CD14-positive monocyte (primary cell): ENCODE measurements around the gene CTNS. TPM values are rescaled to one million over a fixed set of nuclear protein-coding genes. Genes with fewer than 3 reads are reported as not detected.
A peak's percentile ranks its signal among the peaks of the same experiment; 100 is the strongest.

Experiments used
- DNase-seq, 3 donors: peaks; one replicate each; pipeline ENCODE4 v3.0.0-alpha.2; 2011 to 2022
- H2AFZ ChIP-seq: 2 replicates; pipeline ENCODE4 v1.6.0; 2012; ENCODE audit warnings: mild to moderate bottlenecking, low read depth, low read length, inconsistent platforms; ENCODE audit not compliant: insufficient read depth, poor library complexity, severe bottlenecking
- H3K27ac ChIP-seq, 2 donors: 1 replicate in 1 of 2; 2 replicates in 1 of 2; pipeline ENCODE4 v1.5.1; 2012 to 2013; ENCODE audit warnings: low read length in 2 of 2, control low read depth in 1 of 2, inconsistent platforms in 1 of 2, low read depth in 1 of 2, mild to moderate bottlenecking in 1 of 2
- H3K27me3 ChIP-seq, 2 donors: one replicate each; pipeline versions ENCODE4 v1.6.0 to v1.6.1; 2011 to 2013; ENCODE audit warnings: low read length in 2 of 2; ENCODE audit not compliant: control insufficient read depth in 2 of 2, insufficient read depth in 2 of 2
- H3K36me3 ChIP-seq, 2 donors: replicated peaks in 1 of 2; 1 replicate in 1 of 2; 2 replicates in 1 of 2; pipeline versions ENCODE4 v1.5.1 to v1.6.1; 2012 to 2013; ENCODE audit warnings: low read length in 2 of 2, control low read depth in 1 of 2, inconsistent platforms in 1 of 2, mild to moderate bottlenecking in 1 of 2; ENCODE audit not compliant: insufficient read depth in 2 of 2, control insufficient read depth in 1 of 2
- H3K4me1 ChIP-seq, 2 donors: 1 replicate in 1 of 2; 2 replicates in 1 of 2; pipeline versions ENCODE4 v1.5.1 to v1.6.1; 2012 to 2013; ENCODE audit warnings: low read length in 2 of 2, control low read depth in 1 of 2, inconsistent platforms in 1 of 2, mild to moderate bottlenecking in 1 of 2, moderate library complexity in 1 of 2; ENCODE audit not compliant: insufficient read depth in 2 of 2, control insufficient read depth in 1 of 2
- H3K4me2 ChIP-seq: replicated peaks from 2 replicates; pipeline ENCODE3; 2012; ENCODE audit warnings: low read length, moderate library complexity, mild to moderate bottlenecking; ENCODE audit not compliant: poor library complexity, severe bottlenecking; ENCODE audit errors: extremely low read depth
- H3K4me3 ChIP-seq, 3 experiments: fragments of 200-600 bp in 1 of 3; sonication (generic) in 1 of 3; replicated peaks in 1 of 3; 1 replicate in 2 of 3; 2 replicates in 1 of 3; pipeline ENCODE4 v1.5.1; 2011 to 2013; ENCODE audit warnings: low read length in 3 of 3, mild to moderate bottlenecking in 3 of 3, control low read depth in 2 of 3, low read depth in 2 of 3, inconsistent platforms in 1 of 3, moderate library complexity in 1 of 3
- H3K79me2 ChIP-seq: 2 replicates; pipeline ENCODE4 v1.6.0; 2012; ENCODE audit warnings: mild to moderate bottlenecking, control low read depth, inconsistent platforms, low read length, moderate library complexity; ENCODE audit not compliant: insufficient read depth
- H3K9ac ChIP-seq: 2 replicates; pipeline ENCODE4 v1.6.0; 2017; ENCODE audit warnings: low read length, mild to moderate bottlenecking; ENCODE audit not compliant: insufficient read depth, poor library complexity, severe bottlenecking
- H3K9me3 ChIP-seq, 2 donors: replicated peaks in 1 of 2; 1 replicate in 1 of 2; 2 replicates in 1 of 2; pipeline versions ENCODE4 v1.5.1 to v1.6.1; 2012 to 2013; ENCODE audit warnings: low read length in 2 of 2, control low read depth in 1 of 2; ENCODE audit not compliant: control insufficient read depth in 1 of 2, insufficient read depth in 1 of 2
- H4K20me1 ChIP-seq: 2 replicates; pipeline ENCODE4 v1.6.0; 2012; ENCODE audit warnings: mild to moderate bottlenecking, low read length, control low read depth, moderate library complexity; ENCODE audit not compliant: insufficient read depth
- H3K27ac Mint-ChIP-seq, 7 donors: one replicate each; pipeline ENCODE4 v1.8.0; 2020; ENCODE audit warnings: mild to moderate bottlenecking in 7 of 7, mixed read lengths in 7 of 7, moderate library complexity in 6 of 7, inconsistent platforms in 2 of 7
- H3K27me3 Mint-ChIP-seq, 3 donors: one replicate each; pipeline ENCODE4 v1.8.0; 2021 to 2022; ENCODE audit warnings: low read depth in 3 of 3, mild to moderate bottlenecking in 3 of 3, mixed read lengths in 3 of 3, moderate library complexity in 3 of 3, inconsistent platforms in 1 of 3
- H3K36me3 Mint-ChIP-seq, 2 donors: one replicate each; pipeline ENCODE4 v1.8.0; 2020; ENCODE audit warnings: mixed read lengths in 2 of 2, inconsistent platforms in 1 of 2, mild to moderate bottlenecking in 1 of 2
- H3K4me1 Mint-ChIP-seq: one replicate; pipeline ENCODE4 v1.8.0; 2020; ENCODE audit warnings: mild to moderate bottlenecking, mixed read lengths
- H3K4me3 Mint-ChIP-seq, 2 donors: one replicate each; pipeline ENCODE4 v1.8.0; 2020; ENCODE audit warnings: mild to moderate bottlenecking in 2 of 2, mixed read lengths in 2 of 2, moderate library complexity in 1 of 2
- H3K9me3 Mint-ChIP-seq, 7 donors: one replicate each; pipeline ENCODE4 v1.8.0; 2020 to 2022; ENCODE audit warnings: mixed read lengths in 7 of 7, mild to moderate bottlenecking in 6 of 7, moderate library complexity in 6 of 7, inconsistent platforms in 2 of 7
- WGBS: methylation state at CpG from one replicate; pipeline ENCODE4 v1.1.5; 2013; ENCODE audit warnings: missing lambda C conversion rate; ENCODE audit not compliant: insufficient coverage; 5-methylcytosine and 5-hydroxymethylcytosine counted together
- intact Hi-C, 2 donors: fragments of 100-400 bp; cut with micrococcal nuclease; formaldehyde crosslinking; loops; one replicate each; pipeline versions ENCODE4 v1.15.0 to v1.15.1; 2023
- polyA plus RNA-seq, 3 donors: library from polyadenylated mRNA; depleted of rRNA in 1 of 3; unstranded in 2 of 3; stranded (reverse) in 1 of 3; fragments of 300-500 nt in 2 of 3; fragments of >200 nt in 1 of 3; fragmentation: Illumina TruSeq in 2 of 3; gene quantifications; 1 replicate in 2 of 3; 2 replicates in 1 of 3; pipeline ENCODE4 v1.2.3, GENCODE V29; 2012 to 2021
- TF ChIP-seq, protein P1 (sequence below): fragments of 200-600 bp; IDR thresholded peaks from one replicate; pipeline ENCODE4 v1.8.0; 2022; ENCODE audit warnings: antibody characterized with exemption, mild to moderate bottlenecking

Gene CTNS
- polyA plus RNA-seq, 3 donors: 11.6 to 11.8 (median 11.7) TPM

- no peaks in the 10 kb centered on the region for H3K27me3 Mint-ChIP-seq
- peaks cover 0 to 3% (median 0%) of the 10 kb centered on the region in 7 donors for H3K9me3 Mint-ChIP-seq
- 95% methylated on average over 13 of the region's 15 CpGs for WGBS
- H3K27ac Mint-ChIP-seq: peak overlapping the region in 2 of 7 donors; percentile 27 to 35
- H3K4me1 Mint-ChIP-seq: no peaks in the 10 kb centered on the region
- H4K20me1 ChIP-seq: no peaks in the 10 kb centered on the region
- TF ChIP-seq, protein P1, sequence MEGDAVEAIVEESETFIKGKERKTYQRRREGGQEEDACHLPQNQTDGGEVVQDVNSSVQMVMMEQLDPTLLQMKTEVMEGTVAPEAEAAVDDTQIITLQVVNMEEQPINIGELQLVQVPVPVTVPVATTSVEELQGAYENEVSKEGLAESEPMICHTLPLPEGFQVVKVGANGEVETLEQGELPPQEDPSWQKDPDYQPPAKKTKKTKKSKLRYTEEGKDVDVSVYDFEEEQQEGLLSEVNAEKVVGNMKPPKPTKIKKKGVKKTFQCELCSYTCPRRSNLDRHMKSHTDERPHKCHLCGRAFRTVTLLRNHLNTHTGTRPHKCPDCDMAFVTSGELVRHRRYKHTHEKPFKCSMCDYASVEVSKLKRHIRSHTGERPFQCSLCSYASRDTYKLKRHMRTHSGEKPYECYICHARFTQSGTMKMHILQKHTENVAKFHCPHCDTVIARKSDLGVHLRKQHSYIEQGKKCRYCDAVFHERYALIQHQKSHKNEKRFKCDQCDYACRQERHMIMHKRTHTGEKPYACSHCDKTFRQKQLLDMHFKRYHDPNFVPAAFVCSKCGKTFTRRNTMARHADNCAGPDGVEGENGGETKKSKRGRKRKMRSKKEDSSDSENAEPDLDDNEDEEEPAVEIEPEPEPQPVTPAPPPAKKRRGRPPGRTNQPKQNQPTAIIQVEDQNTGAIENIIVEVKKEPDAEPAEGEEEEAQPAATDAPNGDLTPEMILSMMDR: no peak
- H3K4me2 ChIP-seq: no peak overlapping the region
- no peaks in the 10 kb centered on the region for H3K9me3 ChIP-seq
- intact Hi-C loops: no loop called here
- H3K27ac ChIP-seq: no peak overlapping the region
- H3K4me1 ChIP-seq: no peaks in the 10 kb centered on the region
- H3K36me3 Mint-ChIP-seq: peaks cover 4 to 7% of the 10 kb centered on the region in 2 donors
- H3K36me3 ChIP-seq: no peaks in the 10 kb centered on the region
- no peak overlapping the region for H3K4me3 ChIP-seq
- H3K4me3 Mint-ChIP-seq: no peak overlapping the region
- no peak overlapping the region for H3K9ac ChIP-seq
- DNase-seq: no peak
- H3K27me3 ChIP-seq: no peaks in the 10 kb centered on the region
- H2AFZ ChIP-seq: no peak overlapping the region
- H3K79me2 ChIP-seq: no peaks in the 10 kb centered on the region
These were observed 35.9 kb upstream of the CTNS start for GRCh38 chr17:3600529-3601205.

GRCh38 chr17:3602499-3602898 is 34.1 kb upstream of the CTNS start:
- Mint-ChIP-seq H3K4me1 (no peaks in the 10 kb centered on the region), H3K4me3 (no peak overlapping the region), H3K27ac (no peak overlapping the region), H3K9me3 (peaks cover 0 to 3% (median 0%) of the 10 kb centered on the region in 7 donors), H3K36me3 (peaks cover 12 to 14% of the 10 kb centered on the region in 2 donors), H3K27me3 (no peaks in the 10 kb centered on the region)
- TF ChIP-seq, protein P1: peak; percentile 47
- peak in 1 of 3 donors; percentile 13 for DNase-seq
- Histone ChIP-seq H4K20me1 (no peaks in the 10 kb centered on the region), H3K79me2 (no peaks in the 10 kb centered on the region), H3K27ac (no peak overlapping the region), H3K27me3 (no peaks in the 10 kb centered on the region), H3K4me3 (no peak overlapping the region), H2AFZ (no peak overlapping the region), H3K4me1 (no peaks in the 10 kb centered on the region), H3K36me3 (peaks cover 7 to 9% of the 10 kb centered on the region in 2 donors), H3K4me2 (no peak overlapping the region), H3K9ac (no peak overlapping the region), H3K9me3 (no peaks in the 10 kb centered on the region)
- intact Hi-C loops: no loop called here
- WGBS: 97% methylated on average over 9 of the region's 16 CpGs
